ENCODE data around the gene PHACTR1.

DNA sequence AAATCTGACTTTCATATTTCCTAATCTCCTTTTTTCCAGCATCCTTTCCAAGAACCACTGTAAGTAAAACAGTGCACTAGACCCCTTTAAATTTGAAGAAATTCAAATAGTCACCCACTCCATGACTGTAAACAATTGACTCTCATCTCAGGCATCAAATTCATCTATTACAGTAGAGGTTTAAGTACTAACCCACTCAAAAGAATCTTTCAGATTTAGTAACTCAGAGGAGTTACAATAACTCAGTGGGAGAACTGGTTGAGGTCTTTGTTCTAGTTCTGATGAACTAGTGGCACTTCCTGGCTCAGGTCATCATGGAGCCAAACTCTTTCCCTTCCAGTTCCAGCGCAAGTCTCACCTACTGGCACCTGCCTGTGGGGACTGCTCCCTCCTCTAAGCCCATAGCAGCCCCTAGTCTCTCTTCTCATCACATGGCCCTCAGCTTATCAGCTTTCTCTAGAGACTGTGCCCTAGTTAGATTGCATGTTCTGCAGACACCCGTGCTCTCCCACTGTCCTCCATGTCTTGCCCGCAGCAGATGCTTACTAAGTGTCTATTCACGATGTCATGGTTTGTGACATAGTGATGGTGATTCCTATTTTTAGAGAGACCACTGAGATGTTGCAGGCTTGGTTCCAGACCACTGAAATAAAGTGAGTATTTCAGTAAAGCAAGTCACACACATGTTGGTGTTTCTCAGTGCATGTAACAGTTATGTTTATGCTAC is 415.5 kb downstream of the PHACTR1 start:
- TF ChIP-seq, protein P1, sequence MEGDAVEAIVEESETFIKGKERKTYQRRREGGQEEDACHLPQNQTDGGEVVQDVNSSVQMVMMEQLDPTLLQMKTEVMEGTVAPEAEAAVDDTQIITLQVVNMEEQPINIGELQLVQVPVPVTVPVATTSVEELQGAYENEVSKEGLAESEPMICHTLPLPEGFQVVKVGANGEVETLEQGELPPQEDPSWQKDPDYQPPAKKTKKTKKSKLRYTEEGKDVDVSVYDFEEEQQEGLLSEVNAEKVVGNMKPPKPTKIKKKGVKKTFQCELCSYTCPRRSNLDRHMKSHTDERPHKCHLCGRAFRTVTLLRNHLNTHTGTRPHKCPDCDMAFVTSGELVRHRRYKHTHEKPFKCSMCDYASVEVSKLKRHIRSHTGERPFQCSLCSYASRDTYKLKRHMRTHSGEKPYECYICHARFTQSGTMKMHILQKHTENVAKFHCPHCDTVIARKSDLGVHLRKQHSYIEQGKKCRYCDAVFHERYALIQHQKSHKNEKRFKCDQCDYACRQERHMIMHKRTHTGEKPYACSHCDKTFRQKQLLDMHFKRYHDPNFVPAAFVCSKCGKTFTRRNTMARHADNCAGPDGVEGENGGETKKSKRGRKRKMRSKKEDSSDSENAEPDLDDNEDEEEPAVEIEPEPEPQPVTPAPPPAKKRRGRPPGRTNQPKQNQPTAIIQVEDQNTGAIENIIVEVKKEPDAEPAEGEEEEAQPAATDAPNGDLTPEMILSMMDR (IDR thresholded peaks at IDR 0.05; ENCODE audit: low read depth, low read length) = no peak
- no peak for TF ChIP-seq EZH2phosphoT487 (IDR thresholded peaks at IDR 0.05; ENCODE audit: low read depth)

Measured in OCI-LY3 (cell line).